Ramos (cell line): ENCODE measurements around the gene PALM3.

ENCODE experiments used
- in situ Hi-C: fragments of 300-500 bp; cut with MboI; formaldehyde crosslinking; loops from one replicate; pipeline ENCODE4 v1.14.3; 2022; ENCODE audit warnings: low sequenced_read_pairs; ENCODE audit not compliant: unreplicated experiment

PALM3 gene

GRCh38 chr19:14005349-14006084 lies 56.4 kb downstream of the PALM3 start:
- in situ Hi-C loops, result no loop called here

- in situ Hi-C loops, result no loop called here
These were observed 57.1 kb downstream of the PALM3 start for GRCh38 chr19:14004619-14005348.
